Common myeloid progenitor, CD34-positive (primary cell): Measurements from ENCODE around the gene LRRK2.
A peak's percentile ranks its signal among the peaks of the same experiment; 100 is the strongest.

Experiments used
- CTCF ChIA-PET: fragments of 350-600 bp; sonication (Branson Sonifier 250); formaldehyde crosslinking; loops from one replicate; lab custom pipeline; 2021; ENCODE audit warnings: antibody characterized with exemption; lab: Charles Lee
- POLR2A ChIA-PET: fragments of 350-600 bp; sonication (Branson Sonifier 250); formaldehyde crosslinking; loops from one replicate; lab custom pipeline; 2021; ENCODE audit warnings: antibody characterized with exemption; lab: Charles Lee
- DNase-seq, 3 donors: peaks; one replicate each; pipeline versions ENCODE4 v3.0.0 to v3.0.0-alpha.2; 2013
- H3K27ac ChIP-seq, 2 experiments: 1 replicate in 1 of 2; 2 replicates in 1 of 2; pipeline ENCODE4 v1.7.0; 2013; ENCODE audit warnings: inconsistent platforms in 2 of 2, low read length in 2 of 2, mild to moderate bottlenecking in 2 of 2, low read depth in 1 of 2, moderate library complexity in 1 of 2; ENCODE audit not compliant: severe bottlenecking in 2 of 2, insufficient read depth in 1 of 2, poor library complexity in 1 of 2
- H3K27me3 ChIP-seq, 5 experiments: replicated peaks in 2 of 5; 1 replicate in 3 of 5; 2 replicates in 2 of 5; pipeline versions ENCODE4 v1.6.1 to v1.7.0; 2013; ENCODE audit warnings: low read length in 4 of 5, mild to moderate bottlenecking in 2 of 5, moderate library complexity in 2 of 5, inconsistent platforms in 1 of 5; ENCODE audit not compliant: insufficient read depth in 5 of 5, control insufficient read depth in 4 of 5
- H3K36me3 ChIP-seq, 4 experiments: 1 replicate in 2 of 4; 2 replicates in 2 of 4; pipeline versions ENCODE4 v1.6.1 to v1.7.0; 2013; ENCODE audit warnings: low read length in 3 of 4, control low read depth in 1 of 4, mild to moderate bottlenecking in 1 of 4; ENCODE audit not compliant: control insufficient read depth in 4 of 4, insufficient read depth in 4 of 4
- H3K4me1 ChIP-seq, 4 experiments: 1 replicate in 3 of 4; 2 replicates in 1 of 4; pipeline versions ENCODE4 v1.6.1 to v1.7.1; 2013; ENCODE audit warnings: low read length in 3 of 4, mild to moderate bottlenecking in 3 of 4, control low read depth in 1 of 4, inconsistent platforms in 1 of 4, moderate library complexity in 1 of 4; ENCODE audit not compliant: control insufficient read depth in 4 of 4, insufficient read depth in 4 of 4; ENCODE audit errors: control extremely low read depth in 1 of 4
- H3K4me3 ChIP-seq, 7 experiments: 1 replicate in 4 of 7; 2 replicates in 3 of 7; pipeline versions ENCODE4 v1.5.1 to v1.7.0; 2013; ENCODE audit warnings: mild to moderate bottlenecking in 7 of 7, low read length in 6 of 7, moderate library complexity in 6 of 7, inconsistent platforms in 2 of 7, low read depth in 2 of 7, control low read depth in 1 of 7; ENCODE audit not compliant: insufficient read depth in 4 of 7, control insufficient read depth in 1 of 7; ENCODE audit errors: extremely low read depth in 1 of 7
- H3K9me3 ChIP-seq, 5 experiments: 1 replicate in 4 of 5; 2 replicates in 1 of 5; pipeline versions ENCODE4 v1.6.1 to v1.7.1; 2013; ENCODE audit warnings: low read length in 4 of 5, mild to moderate bottlenecking in 2 of 5, inconsistent platforms in 1 of 5, low read depth in 1 of 5, moderate library complexity in 1 of 5; ENCODE audit not compliant: control insufficient read depth in 4 of 5, insufficient read depth in 2 of 5; ENCODE audit errors: control extremely low read depth in 1 of 5
- WGBS: methylation state at CpG from one replicate; pipeline ENCODE4 v1.1.5; 2013; ENCODE audit not compliant: insufficient coverage; 5-methylcytosine and 5-hydroxymethylcytosine counted together

The LRRK2 gene

DNA sequence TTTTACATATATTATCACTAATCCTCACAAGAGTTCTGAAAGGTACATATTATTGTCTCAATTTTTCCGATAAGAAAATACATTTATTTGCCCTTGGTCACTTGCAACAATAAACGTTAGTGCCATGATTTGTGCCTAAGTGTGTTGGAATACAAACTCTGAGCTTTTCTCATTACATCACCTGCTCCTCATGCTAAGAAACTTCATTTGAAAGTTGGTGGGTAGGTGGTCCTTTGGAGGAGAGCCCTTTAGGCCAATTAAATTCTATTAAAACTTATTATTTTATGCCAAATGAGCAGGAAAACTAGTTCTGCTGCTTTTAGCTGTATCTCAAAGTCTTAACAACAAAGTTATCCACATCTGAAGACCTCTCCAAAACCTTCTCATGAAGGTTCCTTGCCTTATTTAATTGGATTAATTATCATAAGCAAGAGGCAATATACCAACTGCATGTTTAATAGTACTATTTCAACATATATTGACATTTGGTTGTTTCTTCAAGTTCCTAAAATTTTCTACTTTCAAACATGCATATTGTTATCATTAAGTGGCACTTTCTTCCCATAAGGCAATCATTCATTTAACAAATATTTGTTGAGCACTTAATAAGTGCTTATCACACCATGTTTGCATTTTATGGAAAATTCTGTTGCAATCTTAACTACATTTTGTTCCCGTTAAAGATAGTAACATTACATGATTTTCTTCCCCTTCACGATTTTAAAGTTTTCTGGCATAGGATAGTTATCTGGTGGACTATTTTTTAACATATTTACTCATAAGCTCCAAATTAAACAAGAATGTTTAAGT lies 40.1 kb upstream of the LRRK2 start:
- Histone ChIP-seq H3K27me3 (no peaks in the 10 kb centered on the region), H3K27ac (no peak overlapping the region), H3K4me3 (no peak overlapping the region), H3K9me3 (peaks cover 0 to 11% (median 3%) of the 10 kb centered on the region in 5 experiments), H3K4me1 (no peaks in the 10 kb centered on the region), H3K36me3 (no peaks in the 10 kb centered on the region)
- CTCF ChIA-PET: interaction anchor here (1.4 kb wide), 1 partner anchor 30 kb away, joined by 3 read pairs; no protein-coding TSS in a partner anchor
- POLR2A ChIA-PET: no interaction called here
- no peak for DNase-seq
- 92% methylated on average over 2 of the region's 4 CpGs for WGBS

DNA sequence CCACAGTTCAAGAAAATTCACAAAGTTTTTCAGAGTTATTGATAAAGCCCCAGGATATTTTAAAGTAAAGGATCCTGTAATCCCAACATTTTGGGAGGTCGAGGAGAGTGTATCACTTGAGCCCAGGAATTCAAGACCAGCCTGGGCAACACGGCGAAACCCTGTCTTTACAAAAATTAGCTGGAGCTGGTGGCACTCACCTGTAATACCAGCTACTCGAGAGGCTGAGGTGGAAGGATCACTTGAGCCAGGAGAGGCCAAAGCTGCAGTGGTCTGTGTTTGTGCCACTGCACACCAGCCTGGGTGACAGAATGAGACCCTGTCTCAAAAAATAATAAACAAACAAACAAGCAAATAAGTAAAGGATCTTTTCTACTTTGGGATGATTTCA lies 39.5 kb upstream of the LRRK2 start:
- H3K27ac ChIP-seq: no peak overlapping the region
- no peaks in the 10 kb centered on the region for H3K4me1 ChIP-seq
- peaks cover 0 to 15% (median 1%) of the 10 kb centered on the region in 5 experiments for H3K9me3 ChIP-seq
- ChIA-PET CTCF (interaction anchor here (1.2 to 1.4 kb wide), 2 partner anchors 9 to 30 kb away, joined by 3 to 4 read pairs; no protein-coding TSS in a partner anchor), POLR2A (no interaction called here)
- H3K4me3 ChIP-seq: no peak overlapping the region
- no peaks in the 10 kb centered on the region for H3K36me3 ChIP-seq
- 96% methylated on average over 4 of the region's 4 CpGs for WGBS
- H3K27me3 ChIP-seq: no peaks in the 10 kb centered on the region
- no peak for DNase-seq

DNA sequence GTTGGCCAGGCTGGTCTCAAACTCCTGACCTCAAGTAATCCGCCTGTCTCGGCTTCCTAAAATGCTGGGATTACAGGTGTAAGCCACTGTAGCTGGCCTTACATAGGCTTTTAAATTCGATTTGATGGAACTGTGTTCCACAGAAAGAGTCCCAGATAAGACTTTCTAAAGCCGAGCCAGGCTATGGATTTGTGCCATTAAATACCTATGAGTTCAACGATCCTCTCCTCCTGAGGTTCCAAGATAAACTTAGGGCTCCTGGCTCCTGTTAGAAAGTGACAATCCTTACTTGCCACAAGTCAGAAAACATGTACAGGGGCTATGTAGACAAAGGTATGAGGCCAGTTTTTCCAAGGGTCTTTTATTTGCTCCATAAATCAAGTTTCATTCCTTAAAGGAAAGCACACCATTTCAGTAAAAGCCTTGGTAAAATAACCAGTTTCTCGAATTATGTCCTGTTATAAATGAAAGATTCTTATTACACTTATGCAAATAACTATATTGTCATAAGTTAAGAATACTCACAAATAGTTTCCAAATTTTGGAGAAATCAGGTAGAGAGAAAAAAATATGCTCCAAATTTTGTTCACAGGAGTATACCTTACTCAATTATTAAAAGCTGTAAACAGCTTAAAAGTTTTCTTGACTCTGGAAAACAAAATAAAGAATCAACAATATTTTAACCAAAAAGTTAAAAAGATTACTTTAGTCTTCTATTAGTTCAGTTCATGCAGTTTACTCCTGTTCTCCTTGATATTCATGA lies 36.1 kb upstream of the LRRK2 start:
- no peak overlapping the region for H3K27ac ChIP-seq
- peaks cover 0 to 16% (median 4%) of the 10 kb centered on the region in 4 experiments for H3K4me1 ChIP-seq
- ChIA-PET POLR2A (no interaction called here), CTCF (no interaction called here)
- no peak overlapping the region for H3K4me3 ChIP-seq
- DNase-seq: peak in 1 of 3 donors; percentile 11
- H3K36me3 ChIP-seq: no peaks in the 10 kb centered on the region
- 91% methylated on average over 5 of the region's 6 CpGs for WGBS
- peaks cover 0 to 12% (median 0%) of the 10 kb centered on the region in 5 experiments for H3K9me3 ChIP-seq
- H3K27me3 ChIP-seq: no peaks in the 10 kb centered on the region

DNA sequence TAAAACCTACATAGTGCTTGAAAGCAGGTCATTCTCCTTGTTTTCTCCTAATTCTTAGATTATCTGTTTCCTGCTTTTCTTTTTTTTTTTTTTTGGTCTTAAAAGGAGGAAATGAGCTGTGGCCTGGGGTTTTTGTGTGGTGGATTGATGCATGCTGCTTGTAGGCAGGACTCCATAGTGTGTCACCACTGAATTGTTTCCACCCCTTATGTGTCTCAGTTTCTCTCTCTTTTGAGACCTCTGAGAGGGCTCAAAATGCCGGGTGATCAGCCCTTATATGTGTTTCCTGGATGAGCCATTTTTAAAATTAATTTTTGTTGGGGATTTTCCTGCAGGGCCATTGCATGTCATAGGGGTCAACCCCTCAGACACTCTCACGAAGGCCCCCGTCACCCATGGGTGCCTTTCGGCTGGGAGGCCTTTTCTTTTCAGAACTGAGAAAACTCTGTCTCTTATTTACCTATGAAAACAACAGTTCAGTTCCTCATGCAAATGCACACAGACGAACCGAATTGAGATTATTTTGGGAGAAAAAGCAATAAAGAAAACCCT lies 32.0 kb upstream of the LRRK2 start:
- peaks cover 0 to 34% (median 13%) of the 10 kb centered on the region in 4 experiments for H3K4me1 ChIP-seq
- POLR2A ChIA-PET: no interaction called here
- H3K4me3 ChIP-seq: peak overlapping the region in 1 of 7 experiments; percentile 33
- no peaks in the 10 kb centered on the region for H3K27me3 ChIP-seq
- CTCF ChIA-PET: interaction anchor here (0.8 to 0.9 kb wide), 2 partner anchors 29 to 48 kb away, joined by 3 read pairs; no protein-coding TSS in a partner anchor
- H3K27ac ChIP-seq: no peak overlapping the region
- no peaks in the 10 kb centered on the region for H3K36me3 ChIP-seq
- H3K9me3 ChIP-seq: peaks cover 0 to 12% (median 0%) of the 10 kb centered on the region in 5 experiments
- 100% methylated on average over 5 of the region's 6 CpGs for WGBS
- peak; percentile 43 to 86 (median 85) for DNase-seq

DNA sequence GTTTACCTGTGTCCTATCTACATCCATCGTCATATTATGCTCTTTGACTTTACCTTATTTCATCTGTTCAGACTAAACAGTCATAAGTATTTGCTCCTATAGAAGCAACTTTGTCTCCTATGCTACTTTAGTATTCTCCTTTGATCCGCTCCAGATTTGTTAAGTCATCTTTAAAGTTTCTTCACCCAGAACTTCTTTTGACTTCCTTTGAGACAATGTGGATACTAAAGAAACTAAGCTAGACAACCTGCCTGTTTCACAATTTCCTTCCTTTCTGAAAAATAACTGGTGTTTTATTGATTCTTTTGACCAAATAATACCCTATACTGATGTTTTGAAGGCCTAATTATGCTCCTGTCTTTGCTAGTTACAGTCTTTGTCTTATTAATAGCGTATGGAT lies 30.0 kb upstream of the LRRK2 start:
- Histone ChIP-seq H3K4me3 (no peak overlapping the region), H3K27me3 (no peaks in the 10 kb centered on the region), H3K27ac (no peak overlapping the region), H3K36me3 (no peaks in the 10 kb centered on the region), H3K4me1 (peaks cover 0 to 34% (median 13%) of the 10 kb centered on the region in 4 experiments), H3K9me3 (peaks cover 0 to 5% (median 0%) of the 10 kb centered on the region in 5 experiments)
- ChIA-PET CTCF (interaction anchor here (0.6 to 1.0 kb wide), 2 partner anchors 117 to 486 kb away, joined by 3 to 5 read pairs; no protein-coding TSS in a partner anchor), POLR2A (no interaction called here)
- peak in 2 of 3 donors; percentile 26 to 35 for DNase-seq
- 75% methylated on average over 2 of the region's 3 CpGs for WGBS

DNA sequence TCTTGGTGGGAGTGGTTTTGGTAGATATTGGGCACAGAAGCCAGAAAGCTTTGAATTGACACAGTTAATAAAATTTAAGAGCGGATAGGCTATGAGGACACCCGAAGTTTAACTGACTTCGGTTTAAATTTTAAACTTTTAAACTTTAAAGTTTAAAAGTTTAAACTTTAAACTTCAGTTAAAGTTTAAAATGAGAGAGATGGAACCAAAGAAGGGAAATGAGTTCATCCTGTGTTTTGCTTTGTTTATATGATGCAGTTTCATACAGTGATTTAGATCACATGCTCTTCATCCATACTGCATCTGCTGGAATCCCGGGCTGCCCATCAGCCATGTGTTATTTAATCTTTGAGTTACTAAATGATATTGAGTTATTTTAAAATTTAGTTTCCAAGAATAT lies 27.2 kb upstream of the LRRK2 start:
- peaks cover 3 to 36% (median 19%) of the 10 kb centered on the region in 4 experiments for H3K4me1 ChIP-seq
- POLR2A ChIA-PET: no interaction called here

More for the DNA sequence above, 27.2 kb upstream of the LRRK2 start:
- H3K9me3 ChIP-seq: no peaks in the 10 kb centered on the region
- H3K36me3 ChIP-seq: no peaks in the 10 kb centered on the region
- 100% methylated on average over 1 of the region's 4 CpGs for WGBS
- no peaks in the 10 kb centered on the region for H3K27me3 ChIP-seq
- H3K27ac ChIP-seq: no peak overlapping the region
- no peak overlapping the region for H3K4me3 ChIP-seq
- DNase-seq: no peak
- CTCF ChIA-PET: interaction anchor here (1.4 kb wide), 1 partner anchor 44 kb away, joined by 4 read pairs; no protein-coding TSS in a partner anchor
